Kasumi-1 (cell line): Measurements from ENCODE around the gene CRAT.

Source experiments
- DNase-seq, 2 experiments: peaks; one replicate each; lab custom pipeline; 2025; lab: John Stamatoyannopoulos, UW

The CRAT gene

DNA sequence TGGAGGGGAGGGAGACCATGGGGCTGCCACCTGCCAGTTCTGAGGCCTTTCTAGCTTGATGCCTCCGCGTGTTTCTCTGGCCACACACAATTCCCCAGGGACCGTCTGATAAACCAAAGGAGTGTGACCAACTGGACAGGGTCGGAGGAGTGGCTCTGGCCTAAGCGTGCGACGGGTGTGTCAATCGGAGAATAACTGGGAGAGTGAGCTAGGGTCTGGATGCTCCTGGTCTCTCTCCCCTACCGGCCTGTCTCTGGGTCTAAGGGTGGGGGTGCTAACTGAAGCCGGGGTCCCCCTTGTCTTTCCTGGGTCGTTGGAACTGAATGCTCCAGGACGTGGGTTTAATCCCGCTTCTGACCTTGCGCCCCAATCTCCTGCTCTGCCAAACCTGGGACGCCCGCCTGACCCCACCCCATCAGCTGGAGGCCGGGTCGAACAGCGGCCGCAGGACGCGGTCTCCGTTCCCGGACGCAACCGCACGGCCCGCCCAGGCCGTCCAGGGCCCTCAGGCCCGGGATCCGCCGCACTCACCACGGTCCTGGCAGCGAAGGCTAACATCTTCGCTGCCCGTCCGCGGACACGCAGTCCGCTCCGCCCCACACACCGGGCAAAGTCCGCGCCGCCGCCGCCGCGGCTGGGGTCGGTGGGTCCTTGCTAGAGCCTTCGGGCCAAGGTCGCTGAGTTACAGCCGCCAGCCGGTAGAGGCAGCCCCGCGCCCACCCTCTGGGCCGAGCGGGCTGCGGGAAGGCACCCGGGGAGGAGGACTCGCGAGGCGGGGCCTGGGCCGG, 447 bp downstream of the CRAT start:
- DNase-seq: no peak

- DNase-seq: peak; percentile 33 to 44
These were observed 1.1 kb downstream of the CRAT start for GRCh38 chr9:129109537-129109903.

GRCh38 chr9:129108805-129109536, 1.6 kb downstream of the CRAT start:
- DNase-seq: no peak

DNA sequence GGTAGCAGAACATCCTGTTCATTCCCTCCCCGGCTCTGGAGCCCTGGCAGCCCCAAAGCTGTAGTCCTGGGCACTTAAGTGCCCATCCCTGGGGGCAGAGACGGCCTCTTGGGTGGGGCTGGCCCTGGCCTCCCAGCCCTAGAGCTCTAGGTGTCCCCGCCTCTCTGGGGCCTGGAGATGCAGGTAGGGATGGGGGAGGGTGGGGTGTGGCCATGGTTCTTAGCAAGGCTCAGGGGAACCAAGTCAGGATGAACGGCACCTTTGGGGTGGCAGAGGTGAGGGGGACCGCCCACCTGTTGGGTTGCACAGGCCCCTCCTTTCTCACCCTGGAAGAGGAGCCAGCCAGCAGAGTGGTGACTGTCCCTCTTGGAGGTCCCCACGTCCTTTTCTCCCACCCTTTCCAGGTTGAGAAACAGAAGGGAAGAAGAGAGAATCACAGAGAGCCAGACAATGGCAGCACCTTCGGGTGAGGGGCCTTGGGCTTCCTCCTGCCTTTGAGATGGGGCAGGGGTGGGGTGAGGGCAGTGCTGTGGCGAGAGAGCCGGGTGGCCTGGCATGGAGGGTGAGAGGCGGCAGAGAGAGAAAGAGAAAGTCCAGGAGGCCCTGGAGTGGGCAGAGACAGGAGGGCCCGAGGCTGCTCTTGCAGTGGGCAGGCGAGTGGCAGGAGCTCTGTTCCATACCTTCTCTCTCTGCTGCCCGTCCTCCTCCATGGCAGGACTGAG, 2.3 kb downstream of the CRAT start:
- DNase-seq: no peak

GRCh38 chr9:129107651-129108050, 2.9 kb downstream of the CRAT start:
- DNase-seq: no peak

DNA sequence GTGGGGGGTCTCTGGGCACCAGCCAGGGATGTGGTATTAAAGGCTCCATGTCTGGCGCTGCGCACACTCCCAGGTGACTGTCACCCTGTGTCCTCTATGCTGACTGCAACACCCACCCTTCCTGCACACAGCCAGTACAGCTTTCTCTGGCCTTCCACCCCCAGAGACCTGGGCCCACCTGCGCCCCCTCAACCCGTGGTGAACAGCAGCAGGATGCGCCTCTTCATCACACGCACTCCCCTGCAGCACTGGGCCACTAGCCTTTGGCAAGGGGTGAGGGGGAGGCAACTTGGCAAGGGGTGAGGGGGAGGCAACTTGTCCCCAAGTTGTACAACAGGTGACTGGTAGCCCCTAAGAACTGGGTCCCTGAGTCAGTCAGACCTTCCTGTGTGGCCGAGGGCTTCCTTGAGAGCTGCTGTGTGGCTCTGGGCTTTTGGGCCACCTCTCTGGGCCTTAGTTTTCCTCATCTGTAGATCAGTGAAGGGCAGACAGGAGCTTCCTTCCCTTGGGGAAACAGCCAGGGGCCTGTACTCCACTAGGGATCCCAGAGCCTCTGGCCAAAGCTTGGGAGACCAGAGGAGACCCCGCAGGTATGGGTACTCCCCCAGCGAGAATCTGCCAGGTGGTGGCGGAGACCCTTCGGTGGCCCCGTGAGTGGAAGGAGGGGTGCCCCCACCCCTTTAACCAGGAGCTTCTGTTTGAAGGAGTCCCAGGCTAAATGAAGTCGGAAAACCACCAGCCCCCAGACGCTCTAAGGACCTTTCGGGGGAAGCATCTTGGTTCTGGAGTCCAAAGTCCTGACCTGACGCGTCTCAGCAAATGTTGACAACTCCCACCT, 4.5 kb downstream of the CRAT start:
- no peak for DNase-seq

DNA sequence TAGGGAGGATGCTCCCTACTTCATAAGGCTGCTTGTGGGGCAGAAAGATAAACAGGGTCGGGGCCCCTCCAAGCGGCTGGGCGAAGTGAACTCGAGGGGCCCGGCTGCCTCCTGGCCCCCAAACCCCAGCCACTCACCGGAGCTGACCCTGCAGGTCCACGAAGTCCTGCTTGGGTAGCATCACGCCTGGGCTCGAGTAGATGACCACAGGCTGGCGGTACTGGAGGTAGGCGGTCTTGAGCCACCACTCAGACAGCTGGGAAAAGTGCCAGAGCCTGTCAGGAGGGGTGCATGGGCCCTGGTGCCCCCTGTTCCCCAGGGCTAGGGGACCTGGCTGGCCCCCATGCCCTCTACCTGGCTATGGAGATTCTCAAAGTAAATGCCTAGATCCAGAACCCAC, 6.5 kb downstream of the CRAT start:
- no peak for DNase-seq

- DNase-seq: no peak
These were observed 7.0 kb downstream of the CRAT start for GRCh38 chr9:129103595-129103965.

GRCh38 chr9:129102791-129103594, 7.6 kb downstream of the CRAT start:
- DNase-seq: peak; percentile 60 to 84

- DNase-seq: no peak
These were observed 8.5 kb downstream of the CRAT start for GRCh38 chr9:129102095-129102525.

GRCh38 chr9:129101279-129101678, 9.3 kb downstream of the CRAT start:
- DNase-seq: no peak

- no peak for DNase-seq
These were observed 10.0 kb downstream of the CRAT start for GRCh38 chr9:129100383-129101169.

GRCh38 chr9:129098328-129098727, 12.3 kb downstream of the CRAT start:
- no peak for DNase-seq

- no peak for DNase-seq
These were observed 12.8 kb downstream of the CRAT start for GRCh38 chr9:129097671-129098306.

- no peak for DNase-seq
These were observed 14.7 kb downstream of the CRAT start for GRCh38 chr9:129095908-129096307.

DNA sequence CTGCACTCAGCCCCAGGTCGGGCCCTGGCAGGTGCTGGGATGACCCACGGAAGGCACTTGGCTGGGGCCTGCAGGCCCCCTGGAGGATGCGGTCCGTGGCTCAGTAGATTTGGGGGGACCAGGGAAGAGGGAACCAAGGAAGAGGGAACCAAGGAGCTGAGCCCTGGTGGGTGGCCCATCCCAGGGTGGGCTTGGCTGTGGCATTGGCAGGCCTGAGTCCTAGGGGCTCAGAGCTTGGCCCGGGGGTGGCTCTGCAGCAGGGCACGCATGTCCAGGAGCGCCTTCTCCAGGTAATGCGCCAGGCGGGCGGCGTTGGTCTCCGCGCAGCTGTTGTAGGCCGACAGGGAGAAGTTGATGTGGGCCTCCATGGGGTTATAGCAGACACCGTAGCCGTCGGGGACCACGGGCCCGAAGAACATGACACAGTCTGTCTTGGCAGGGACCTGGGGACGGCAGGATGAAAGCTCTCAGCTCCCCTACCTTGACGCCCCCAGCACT, 15.4 kb downstream of the CRAT start:
- no peak for DNase-seq

DNA sequence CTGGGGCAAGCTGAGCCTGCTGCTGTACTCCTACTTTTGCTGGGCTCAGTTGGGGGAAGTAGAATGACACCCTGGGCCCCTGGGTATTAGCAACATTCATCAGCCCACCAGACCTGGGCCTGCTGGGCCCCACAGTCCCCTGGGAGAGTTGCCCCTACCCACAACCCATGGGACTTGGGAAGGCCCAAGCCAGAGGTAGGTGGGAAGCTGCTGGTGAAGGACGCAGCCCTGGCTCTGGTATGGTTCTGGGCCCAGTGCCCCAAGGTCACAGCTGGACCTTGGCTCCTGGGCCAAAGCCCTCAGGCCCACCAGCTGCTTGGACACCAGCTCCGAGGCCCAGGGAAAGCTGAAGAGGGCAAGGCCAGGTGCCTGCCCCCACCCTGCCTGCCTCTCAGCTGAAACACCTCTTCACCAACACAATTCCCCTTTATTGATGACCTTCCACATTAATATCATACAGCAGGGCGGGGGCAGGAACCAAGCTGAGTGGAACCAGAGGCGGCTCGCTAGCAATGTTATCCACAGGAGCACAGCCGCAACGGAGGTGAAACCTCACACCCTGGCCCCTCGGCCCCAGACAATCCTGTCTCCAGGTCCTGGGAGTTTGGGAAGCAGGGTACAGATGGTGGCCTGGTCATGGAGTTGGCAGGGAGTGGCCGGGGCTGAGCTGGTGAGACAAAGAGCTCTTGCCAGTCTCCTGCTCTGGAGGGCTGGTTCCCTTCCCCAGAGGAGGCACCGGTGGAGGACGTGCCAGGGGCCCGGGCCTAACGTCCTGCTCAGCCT, 16.0 kb downstream of the CRAT start:
- no peak for DNase-seq

- DNase-seq: no peak
These were observed 16.8 kb downstream of the CRAT start for GRCh38 chr9:129093602-129094386.
